ENCODE data around the gene ITM2C. TPM values are rescaled to one million over a fixed set of nuclear protein-coding genes. Genes with fewer than 3 reads are reported as not detected.

Gene ITM2C
- total RNA-seq, 2 experiments from 2014 or later = 65.1 to 115 TPM

DNA sequence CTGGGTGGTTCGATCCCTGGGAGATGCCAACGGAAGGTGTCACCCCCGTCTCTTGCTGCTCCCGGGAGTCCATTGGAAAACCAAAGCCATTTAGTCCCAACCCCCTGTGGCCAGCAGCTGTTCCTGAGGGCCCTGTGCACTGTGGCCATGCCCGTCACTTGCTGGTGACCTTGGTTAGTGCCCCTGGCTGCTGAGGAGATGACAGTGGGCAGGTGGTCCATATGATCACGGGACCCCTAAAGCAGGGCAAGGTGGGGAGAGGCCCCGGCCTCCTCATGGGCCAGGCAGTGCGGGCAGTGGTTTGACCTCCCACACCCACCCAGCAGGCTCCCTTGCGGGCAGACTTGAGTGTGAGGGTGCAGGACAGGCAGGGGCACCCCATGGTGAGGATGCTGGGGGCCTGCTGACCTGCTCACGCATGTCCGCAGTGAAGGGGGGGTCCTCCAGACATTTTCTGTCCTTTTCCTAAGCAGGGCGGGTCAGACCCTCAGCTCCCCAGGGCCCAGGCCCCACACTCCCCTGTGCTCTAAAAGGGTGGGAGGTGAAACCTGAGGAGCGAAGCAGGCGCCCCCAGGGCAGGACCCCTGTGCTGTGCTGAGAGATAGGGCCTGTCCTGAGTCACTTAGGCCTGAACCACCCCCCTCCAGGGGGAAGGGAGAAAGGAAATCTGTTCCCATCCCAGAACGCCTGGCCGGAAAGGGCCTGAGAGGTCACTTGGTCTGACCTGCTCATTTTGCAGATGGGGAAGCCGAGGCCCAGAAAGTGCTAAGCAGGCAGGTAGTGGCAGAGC, 6.8 kb downstream of the ITM2C start:
- ATAC-seq = no peak
- CTCF ChIA-PET = interaction anchor here (0.7 to 1.6 kb wide), 10 partner anchors 19 to 181 kb away, joined by 3 to 4 read pairs (median 3); no protein-coding TSS in a partner anchor
- Mint-ChIP-seq H3K36me3 (peaks cover 2% of the 10 kb centered on the region), H3K27ac (no peak overlapping the region), H3K4me1 (peaks cover 35% of the 10 kb centered on the region), H3K27me3 (peaks cover 6% of the 10 kb centered on the region), H3K4me3 (no peak overlapping the region), H3K9me3 (ENCODE audit: low read depth) (no peaks in the 10 kb centered on the region)
- peak; percentile 29 for DNase-seq

DNA sequence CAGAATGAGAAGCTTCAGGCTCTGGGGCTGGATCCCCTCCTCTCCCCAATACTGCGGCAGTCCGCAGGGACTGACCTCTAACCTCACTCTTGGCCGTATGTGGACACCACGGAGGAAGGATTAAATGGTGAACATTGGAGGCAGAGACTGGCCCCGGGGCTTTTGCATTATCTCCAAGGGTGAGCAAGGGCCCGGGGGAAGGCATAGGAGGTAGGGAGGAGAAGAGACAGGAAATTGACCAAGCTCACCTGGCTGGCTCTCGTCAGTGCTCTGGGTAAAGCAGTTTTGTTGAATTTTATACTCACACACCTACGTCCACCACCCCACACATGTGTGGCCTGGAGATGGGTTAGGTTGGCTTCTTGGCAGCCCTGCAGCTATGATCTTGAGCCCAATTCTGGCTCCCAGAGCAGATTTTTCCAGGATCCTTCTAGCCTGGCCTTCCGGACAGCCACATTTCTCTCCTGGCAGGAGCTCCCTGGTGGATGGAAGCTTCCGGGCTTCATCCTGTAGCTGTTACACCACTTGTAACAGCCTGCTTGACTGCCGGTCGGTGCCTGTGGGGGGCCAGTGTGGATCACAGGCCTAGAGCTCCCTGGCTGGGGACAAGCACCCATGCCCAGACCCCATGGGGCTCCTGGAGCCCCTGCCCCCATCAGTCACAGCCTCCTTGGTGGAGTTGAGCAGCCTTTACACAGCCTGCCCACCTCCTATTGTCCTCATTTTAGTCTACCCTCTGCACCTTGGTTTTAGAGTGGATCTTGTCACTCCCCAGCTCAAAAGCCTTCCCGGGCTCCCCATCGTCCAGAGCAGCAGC, 7.6 kb downstream of the ITM2C start:
- ATAC-seq (no peak), DNase-seq (peak; percentile 30)
- Mint-ChIP-seq H3K9me3 (ENCODE audit: low read depth) (no peaks in the 10 kb centered on the region), H3K36me3 (peaks cover 4% of the 10 kb centered on the region), H3K4me1 (peaks cover 35% of the 10 kb centered on the region), H3K27me3 (peaks cover 6% of the 10 kb centered on the region), H3K4me3 (no peak overlapping the region), H3K27ac (no peak overlapping the region)
- CTCF ChIA-PET = interaction anchor here (0.7 to 1.6 kb wide), 12 partner anchors 20 to 181 kb away, joined by 3 to 4 read pairs (median 3); no protein-coding TSS in a partner anchor

DNA sequence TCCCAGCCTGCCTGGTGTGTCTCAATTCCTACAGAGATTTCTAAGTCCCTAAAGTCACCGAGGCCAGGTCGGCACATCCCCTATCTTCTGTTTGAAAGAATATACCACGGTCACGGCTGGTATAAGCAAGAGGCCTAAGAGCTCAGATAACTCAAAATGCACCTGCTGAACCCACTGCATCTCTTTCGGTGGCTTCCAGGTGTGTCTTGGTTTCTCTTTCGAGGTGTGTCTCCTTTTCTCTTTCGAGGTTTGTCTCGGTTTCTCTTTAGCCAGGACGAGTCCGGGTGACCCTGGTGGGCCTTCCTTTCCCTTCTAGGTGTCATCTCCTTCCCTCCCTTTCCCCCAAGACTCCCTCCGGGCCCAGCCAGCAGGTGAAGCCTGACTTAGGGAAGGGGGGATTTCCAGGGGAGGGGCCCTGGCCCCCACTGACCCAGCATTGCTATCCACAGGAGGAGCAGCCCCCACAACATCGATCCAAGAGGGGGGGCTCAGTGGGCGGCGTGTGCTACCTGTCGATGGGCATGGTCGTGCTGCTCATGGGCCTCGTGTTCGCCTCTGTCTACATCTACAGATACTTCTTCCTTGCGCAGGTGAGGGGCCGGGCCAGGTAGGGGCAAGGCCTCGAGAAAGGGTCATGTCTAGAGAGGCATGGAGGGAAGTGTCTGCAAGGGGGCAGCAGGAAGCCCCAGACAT, 8.4 kb downstream of the ITM2C start:
- no peak for ATAC-seq
- H3K9me3 Mint-ChIP-seq (ENCODE audit: low read depth) = no peaks in the 10 kb centered on the region
- CTCF ChIA-PET = interaction anchor here (0.8 to 1.6 kb wide), 9 partner anchors 22 to 180 kb away, joined by 3 to 4 read pairs (median 3); no protein-coding TSS in a partner anchor
- no peak overlapping the region for H3K27ac Mint-ChIP-seq
- H3K4me3 Mint-ChIP-seq = no peak overlapping the region
- DNase-seq = peak; percentile 42
- H3K27me3 Mint-ChIP-seq = peaks cover 6% of the 10 kb centered on the region
- peaks cover 4% of the 10 kb centered on the region for H3K36me3 Mint-ChIP-seq
- peaks cover 41% of the 10 kb centered on the region for H3K4me1 Mint-ChIP-seq

DNA sequence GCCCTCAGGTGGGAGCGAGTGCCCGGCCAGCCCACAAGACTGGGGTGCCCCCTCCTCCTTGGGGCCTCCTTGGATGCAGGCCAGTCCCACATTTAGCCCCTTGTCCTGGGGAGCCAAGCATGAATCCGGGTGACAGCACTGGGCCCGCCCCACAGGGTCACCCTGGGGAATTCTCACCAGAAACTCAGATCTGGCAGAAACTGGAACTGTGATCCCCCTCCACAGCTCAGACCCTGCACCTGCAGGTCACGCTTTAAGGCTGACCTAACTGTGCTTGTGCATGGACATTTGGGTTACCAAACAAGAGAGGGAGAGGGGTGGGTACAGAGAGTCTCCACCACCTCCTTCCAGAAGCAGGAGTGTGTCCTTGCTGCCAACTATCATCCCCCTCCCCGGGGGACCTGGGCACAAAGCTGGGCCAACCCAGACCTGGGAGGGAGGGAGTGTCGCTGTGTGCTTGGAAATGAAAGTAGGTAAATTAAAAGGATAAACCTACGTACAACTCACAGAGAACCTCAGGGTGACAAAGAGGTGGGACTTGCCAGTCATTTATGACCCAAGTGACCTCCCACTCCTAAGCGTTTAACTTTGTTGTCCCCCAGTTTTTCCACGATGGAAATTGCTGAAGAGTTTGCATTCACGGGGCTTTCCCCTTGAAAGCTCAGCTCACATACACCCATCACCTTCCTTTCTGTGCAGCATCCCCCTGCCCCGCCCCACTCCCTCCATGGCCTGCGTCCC, 9.1 kb downstream of the ITM2C start:
- ATAC-seq = no peak
- H3K27ac Mint-ChIP-seq = no peak overlapping the region
- no peak overlapping the region for H3K4me3 Mint-ChIP-seq

DNA sequence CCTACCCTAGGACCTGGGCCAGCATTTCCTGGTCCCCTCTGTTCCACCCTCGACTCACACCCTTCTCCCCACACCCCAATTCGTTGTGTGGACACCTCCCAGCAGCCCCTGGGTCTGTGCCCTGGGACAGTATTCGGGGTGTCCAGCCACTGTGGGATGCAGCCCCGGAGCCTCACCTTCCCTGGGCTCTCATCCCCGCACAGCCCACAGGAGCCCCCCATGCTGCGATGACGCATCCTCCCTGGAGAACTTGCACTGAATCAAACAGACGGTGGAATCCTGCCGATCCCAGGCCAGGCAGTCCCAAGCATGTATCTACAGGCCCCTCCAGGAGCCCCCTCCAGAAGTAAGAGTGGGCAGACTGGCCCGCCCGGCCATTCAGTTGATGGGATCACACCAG, 9.7 kb downstream of the ITM2C start:
- Mint-ChIP-seq H3K36me3 (peaks cover 7% of the 10 kb centered on the region), H3K27ac (no peak overlapping the region), H3K4me1 (peaks cover 50% of the 10 kb centered on the region), H3K9me3 (ENCODE audit: low read depth) (no peaks in the 10 kb centered on the region), H3K27me3 (peaks cover 3% of the 10 kb centered on the region), H3K4me3 (no peak overlapping the region)
- CTCF ChIA-PET = interaction anchor here (1.0 kb wide), 1 partner anchor 26 kb away, joined by 3 read pairs; no protein-coding TSS in a partner anchor
- ATAC-seq = no peak
- DNase-seq = peak; percentile 40

More for the DNA sequence above, 9.1 kb downstream of the ITM2C start:
- peaks cover 47% of the 10 kb centered on the region for H3K4me1 Mint-ChIP-seq
- CTCF ChIA-PET = interaction anchor here (1.0 to 1.2 kb wide), 2 partner anchors 22 to 27 kb away, joined by 3 to 4 read pairs; no protein-coding TSS in a partner anchor
- peak; percentile 38 for DNase-seq
- no peaks in the 10 kb centered on the region for H3K9me3 Mint-ChIP-seq (ENCODE audit: low read depth)
- peaks cover 4% of the 10 kb centered on the region for H3K36me3 Mint-ChIP-seq
- H3K27me3 Mint-ChIP-seq = peaks cover 4% of the 10 kb centered on the region

DNA sequence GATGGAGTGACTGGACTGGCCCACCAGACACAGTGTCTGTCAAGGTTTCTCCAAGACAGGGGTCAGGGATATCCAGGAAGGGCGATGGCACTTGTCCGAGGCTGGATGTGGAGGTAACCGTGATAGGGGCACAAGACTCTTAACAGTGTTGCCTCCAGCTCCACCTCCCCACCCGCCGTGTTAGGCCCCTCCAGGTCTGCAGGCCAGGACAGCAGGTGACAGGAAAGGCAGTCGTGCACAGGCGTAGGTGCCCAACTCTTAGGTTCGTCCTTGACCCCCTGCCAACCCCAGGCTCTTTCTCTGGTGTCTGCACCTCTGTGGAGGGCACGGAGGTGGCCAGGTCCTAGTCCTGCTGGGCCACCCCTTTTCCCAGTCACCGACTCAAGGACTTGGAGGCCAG, 10.1 kb downstream of the ITM2C start:
- H3K27me3 Mint-ChIP-seq = peaks cover 3% of the 10 kb centered on the region
- H3K27ac Mint-ChIP-seq = no peak overlapping the region
- no peak overlapping the region for H3K4me3 Mint-ChIP-seq
- ATAC-seq (no peak), DNase-seq (no peak)
- CTCF ChIA-PET = interaction anchor here (1.0 to 1.5 kb wide), 3 partner anchors 26 to 113 kb away, joined by 3 to 6 read pairs (median 4); no protein-coding TSS in a partner anchor
- H3K36me3 Mint-ChIP-seq = peaks cover 11% of the 10 kb centered on the region
- no peaks in the 10 kb centered on the region for H3K9me3 Mint-ChIP-seq (ENCODE audit: low read depth)
- H3K4me1 Mint-ChIP-seq = peaks cover 50% of the 10 kb centered on the region

DNA sequence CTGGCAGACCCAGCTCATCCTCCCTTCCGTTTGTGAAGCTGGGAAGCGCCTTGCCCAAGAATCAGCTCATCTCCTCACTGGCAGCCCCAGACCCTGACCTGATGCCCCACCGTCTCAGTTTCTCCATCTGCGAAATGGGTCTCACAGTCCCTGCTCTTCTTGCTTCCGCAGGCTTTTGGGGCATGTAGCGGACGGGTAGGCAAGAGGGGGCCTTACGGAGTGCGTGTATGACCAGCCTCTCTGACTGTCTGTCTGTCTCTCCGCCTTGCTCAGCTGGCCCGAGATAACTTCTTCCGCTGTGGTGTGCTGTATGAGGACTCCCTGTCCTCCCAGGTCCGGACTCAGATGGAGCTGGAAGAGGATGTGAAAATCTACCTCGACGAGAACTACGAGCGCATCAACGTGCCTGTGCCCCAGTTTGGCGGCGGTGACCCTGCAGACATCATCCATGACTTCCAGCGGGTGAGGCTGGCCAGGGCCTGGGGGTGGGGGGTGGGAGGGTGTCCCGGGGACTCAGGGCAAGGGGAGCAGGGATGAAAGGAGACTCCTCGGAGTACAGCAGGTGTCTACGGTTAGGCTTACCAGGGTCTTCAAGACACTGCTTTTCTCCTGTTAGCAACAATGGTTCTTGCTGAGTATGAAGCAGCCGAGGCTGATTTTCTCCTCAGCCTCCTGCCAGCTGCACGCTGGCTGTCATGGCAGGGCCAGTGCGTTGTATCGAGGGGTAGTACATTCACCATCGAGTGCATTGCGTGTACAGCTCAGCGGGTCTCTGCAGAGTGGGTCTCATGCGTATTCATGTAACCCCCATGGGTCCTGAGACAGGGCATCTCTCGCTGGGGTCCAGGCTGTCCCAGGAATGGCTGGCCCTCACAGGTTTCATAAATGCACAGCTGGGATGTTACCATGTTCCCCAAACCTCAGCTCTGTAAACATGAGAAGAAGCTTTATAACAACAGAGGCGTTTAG, 10.9 kb downstream of the ITM2C start:
- Mint-ChIP-seq H3K36me3 (peaks cover 15% of the 10 kb centered on the region), H3K9me3 (ENCODE audit: low read depth) (no peaks in the 10 kb centered on the region), H3K4me1 (peaks cover 50% of the 10 kb centered on the region), H3K27ac (no peak overlapping the region), H3K4me3 (no peak overlapping the region), H3K27me3 (peaks cover 7% of the 10 kb centered on the region)
- ATAC-seq (no peak), DNase-seq (peak; percentile 37)
- CTCF ChIA-PET = interaction anchor here (1.0 to 3.3 kb wide), 9 partner anchors 9 to 177 kb away, joined by 3 to 13 read pairs (median 6); partner anchors contain the start of gene ITM2C

DNA sequence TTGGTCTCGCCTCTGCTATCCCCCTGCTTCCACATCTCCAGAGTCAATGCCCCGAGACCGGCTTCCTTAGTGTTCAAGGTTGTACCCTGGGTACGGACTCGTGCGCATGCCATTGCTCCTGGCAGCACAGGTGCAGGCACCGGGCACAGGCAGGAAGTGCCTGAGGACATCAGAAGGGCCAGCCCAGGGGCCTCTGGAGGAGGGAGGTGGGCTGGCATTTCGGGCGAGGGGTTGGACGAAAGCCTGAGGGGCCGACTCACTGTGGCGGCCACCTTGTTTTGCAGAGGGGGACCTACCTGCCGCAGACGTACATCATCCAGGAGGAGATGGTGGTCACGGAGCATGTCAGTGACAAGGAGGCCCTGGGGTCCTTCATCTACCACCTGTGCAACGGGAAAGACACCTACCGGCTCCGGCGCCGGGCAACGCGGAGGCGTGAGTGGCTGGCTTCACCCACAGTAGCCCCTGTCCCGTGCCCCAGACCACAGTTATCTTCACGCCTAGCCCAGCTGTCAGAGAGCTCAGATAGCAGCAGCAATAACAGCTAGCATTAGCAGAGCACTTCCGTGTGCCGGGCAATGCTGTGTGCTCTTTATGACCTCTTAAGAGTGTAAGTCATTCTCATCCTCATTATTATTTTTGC, 12.5 kb downstream of the ITM2C start:
- ATAC-seq (peak; percentile 74), DNase-seq (no peak)
- H3K27ac Mint-ChIP-seq = peak overlapping the region; percentile 92
- H3K4me1 Mint-ChIP-seq = peaks cover 50% of the 10 kb centered on the region
- H3K27me3 Mint-ChIP-seq = peaks cover 18% of the 10 kb centered on the region
- peak overlapping the region; percentile 54 for H3K4me3 Mint-ChIP-seq
- CTCF ChIA-PET = interaction anchor here (0.8 to 3.3 kb wide), 14 partner anchors 9 to 175 kb away, joined by 3 to 20 read pairs (median 7); partner anchors contain the start of genes GPR55 and ITM2C
- peaks cover 15% of the 10 kb centered on the region for H3K36me3 Mint-ChIP-seq
- no peaks in the 10 kb centered on the region for H3K9me3 Mint-ChIP-seq (ENCODE audit: low read depth)

DNA sequence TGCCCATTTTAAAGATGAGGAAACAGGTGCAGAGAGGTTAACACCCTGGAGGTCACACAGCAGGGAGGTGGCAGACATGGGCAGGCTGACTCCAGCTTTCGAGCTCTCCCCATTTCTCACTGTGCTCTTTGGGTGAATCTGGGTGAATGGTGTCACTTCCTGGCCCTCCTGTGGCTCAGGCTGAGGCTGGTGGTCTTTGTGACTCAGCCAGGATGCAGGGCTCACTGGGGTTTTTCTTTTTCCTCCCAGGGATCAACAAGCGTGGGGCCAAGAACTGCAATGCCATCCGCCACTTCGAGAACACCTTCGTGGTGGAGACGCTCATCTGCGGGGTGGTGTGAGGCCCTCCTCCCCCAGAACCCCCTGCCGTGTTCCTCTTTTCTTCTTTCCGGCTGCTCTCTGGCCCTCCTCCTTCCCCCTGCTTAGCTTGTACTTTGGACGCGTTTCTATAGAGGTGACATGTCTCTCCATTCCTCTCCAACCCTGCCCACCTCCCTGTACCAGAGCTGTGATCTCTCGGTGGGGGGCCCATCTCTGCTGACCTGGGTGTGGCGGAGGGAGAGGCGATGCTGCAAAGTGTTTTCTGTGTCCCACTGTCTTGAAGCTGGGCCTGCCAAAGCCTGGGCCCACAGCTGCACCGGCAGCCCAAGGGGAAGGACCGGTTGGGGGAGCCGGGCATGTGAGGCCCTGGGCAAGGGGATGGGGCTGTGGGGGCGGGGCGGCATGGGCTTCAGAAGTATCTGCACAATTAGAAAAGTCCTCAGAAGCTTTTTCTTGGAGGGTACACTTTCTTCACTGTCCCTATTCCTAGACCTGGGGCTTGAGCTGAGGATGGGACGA, 13.2 kb downstream of the ITM2C start:
- H3K4me1 Mint-ChIP-seq = peaks cover 46% of the 10 kb centered on the region
- ATAC-seq (peak; percentile 93), DNase-seq (peak; percentile 89)
- CTCF ChIA-PET = interaction anchor here (0.7 to 3.3 kb wide), 18 partner anchors 8 to 175 kb away, joined by 3 to 20 read pairs (median 5); partner anchors contain the start of genes GPR55 and ITM2C
- H3K27me3 Mint-ChIP-seq = peaks cover 24% of the 10 kb centered on the region
- H3K4me3 Mint-ChIP-seq = peak overlapping the region; percentile 54
- peak overlapping the region; percentile 92 for H3K27ac Mint-ChIP-seq
- no peaks in the 10 kb centered on the region for H3K9me3 Mint-ChIP-seq (ENCODE audit: low read depth)
- H3K36me3 Mint-ChIP-seq = peaks cover 15% of the 10 kb centered on the region

DNA sequence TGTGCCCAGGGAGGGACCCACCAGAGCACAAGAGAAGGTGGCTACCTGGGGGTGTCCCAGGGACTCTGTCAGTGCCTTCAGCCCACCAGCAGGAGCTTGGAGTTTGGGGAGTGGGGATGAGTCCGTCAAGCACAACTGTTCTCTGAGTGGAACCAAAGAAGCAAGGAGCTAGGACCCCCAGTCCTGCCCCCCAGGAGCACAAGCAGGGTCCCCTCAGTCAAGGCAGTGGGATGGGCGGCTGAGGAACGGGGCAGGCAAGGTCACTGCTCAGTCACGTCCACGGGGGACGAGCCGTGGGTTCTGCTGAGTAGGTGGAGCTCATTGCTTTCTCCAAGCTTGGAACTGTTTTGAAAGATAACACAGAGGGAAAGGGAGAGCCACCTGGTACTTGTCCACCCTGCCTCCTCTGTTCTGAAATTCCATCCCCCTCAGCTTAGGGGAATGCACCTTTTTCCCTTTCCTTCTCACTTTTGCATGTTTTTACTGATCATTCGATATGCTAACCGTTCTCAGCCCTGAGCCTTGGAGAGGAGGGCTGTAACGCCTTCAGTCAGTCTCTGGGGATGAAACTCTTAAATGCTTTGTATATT, 14.0 kb downstream of the ITM2C start:
- Mint-ChIP-seq H3K36me3 (peaks cover 15% of the 10 kb centered on the region), H3K4me3 (no peak overlapping the region), H3K27me3 (peaks cover 28% of the 10 kb centered on the region), H3K4me1 (peaks cover 46% of the 10 kb centered on the region), H3K27ac (peak overlapping the region; percentile 92), H3K9me3 (ENCODE audit: low read depth) (no peaks in the 10 kb centered on the region)
- CTCF ChIA-PET = interaction anchor here (0.7 to 3.3 kb wide), 12 partner anchors 9 to 174 kb away, joined by 3 to 20 read pairs (median 5); partner anchors contain the start of genes GPR55 and ITM2C
- DNase-seq = peak; percentile 34
- no peak for ATAC-seq

All from activated CD8-positive, alpha-beta memory T cell treated with anti-CD3 and anti-CD28 coated beads, Interleukin-2, amount 10 ng/mL, durations not matched to agents 7 days and 5 days (primary cell).